Esophagus (tissue), 2 donors: ENCODE results near the gene CHEK2. TPM values are rescaled to one million over a fixed set of nuclear protein-coding genes. Genes with fewer than 3 reads are reported as not detected.

Source experiments
- H3K27ac ChIP-seq, 2 donors: one replicate each; pipeline ENCODE4 v1.5.1; 2013; ENCODE audit warnings: low read depth in 2 of 2, mild to moderate bottlenecking in 2 of 2, inconsistent platforms in 1 of 2, low read length in 1 of 2, moderate library complexity in 1 of 2
- H3K27me3 ChIP-seq, 2 donors: one replicate each; pipeline ENCODE4 v1.6.1; 2013; ENCODE audit warnings: low read length in 2 of 2, control low read depth in 1 of 2, mild to moderate bottlenecking in 1 of 2; ENCODE audit not compliant: insufficient read depth in 2 of 2, control insufficient read depth in 1 of 2
- H3K36me3 ChIP-seq, 2 donors: one replicate each; pipeline ENCODE4 v1.6.1; 2013; ENCODE audit warnings: low read length in 1 of 2; ENCODE audit not compliant: control insufficient read depth in 2 of 2, insufficient read depth in 2 of 2
- H3K4me1 ChIP-seq, 2 donors: one replicate each; pipeline ENCODE4 v1.6.1; 2013; ENCODE audit warnings: low read length in 1 of 2; ENCODE audit not compliant: control insufficient read depth in 2 of 2, insufficient read depth in 2 of 2
- H3K4me3 ChIP-seq, 2 donors: one replicate each; pipeline ENCODE4 v1.5.1; 2013; ENCODE audit warnings: low read length in 2 of 2, mild to moderate bottlenecking in 2 of 2, low read depth in 1 of 2, moderate library complexity in 1 of 2
- H3K9me3 ChIP-seq, 2 donors: one replicate each; pipeline ENCODE4 v1.6.1; 2013; ENCODE audit warnings: mild to moderate bottlenecking in 2 of 2, low read depth in 1 of 2, low read length in 1 of 2, moderate library complexity in 1 of 2; ENCODE audit not compliant: control insufficient read depth in 2 of 2, insufficient read depth in 1 of 2
- WGBS, 2 donors: extraction: QIAGEN DNeasy Blood & Tissue Kit; methylation state at CpG; one replicate each; pipeline ENCODE4 v1.1.7; 2013; 5-methylcytosine and 5-hydroxymethylcytosine counted together
- polyA plus RNA-seq, 2 donors: library from polyadenylated mRNA; stranded (reverse); fragments of 200-250 nt; gene quantifications; one replicate each; pipeline ENCODE4 v1.2.3, GENCODE V29; 2013
- donor health status: healthy with polysubstance abuse.
- donor health status: Bipolar disorder and iron deficiency.

CHEK2 gene
- polyA plus RNA-seq, result 10 to 100 TPM; 11.2 to 14.8 TPM

GRCh38 chr22:28741785-28742561 is at the start of gene CHEK2, which contains the start of gene HSCB:
Gene CHEK2, minus strand, starts transcription at chr22:28741820. Its CDS starts 7,099 bp downstream, at chr22:28734721.
Gene HSCB, plus strand, starts transcription at chr22:28742039. Its CDS starts 57 bp downstream, at chr22:28742096.
- Histone ChIP-seq H3K27ac (peak within 1 kb of the TSS; percentile 92 to 95), H3K36me3 (peaks cover 3 to 5% of the 10 kb centered on the region in 2 donors), H3K4me3 (peak within 1 kb of the TSS; percentile 73 to 76), H3K27me3 (no peaks in the 10 kb centered on the region), H3K4me1 (no peaks in the 10 kb centered on the region), H3K9me3 (no peaks in the 10 kb centered on the region)
- WGBS, 2 donors, result 0% methylated on average over 54 of the region's 54 CpGs

GRCh38 chr22:28791124-28791523 is 49.5 kb upstream of the CHEK2 start:
- H3K27me3 ChIP-seq, result no peaks in the 10 kb centered on the region
- no peaks in the 10 kb centered on the region for H3K9me3 ChIP-seq
- no peaks in the 10 kb centered on the region for H3K4me1 ChIP-seq
- H3K36me3 ChIP-seq, result peaks cover 10 to 11% of the 10 kb centered on the region in 2 donors
- H3K4me3 ChIP-seq, result no peak overlapping the region
- WGBS, 2 donors, result 95 to 96% methylated on average over 5 of the region's 5 CpGs
- H3K27ac ChIP-seq, result no peak overlapping the region

GRCh38 chr22:28788601-28789000 is 47.0 kb upstream of the CHEK2 start:
- H3K27ac ChIP-seq, result no peak overlapping the region
- H3K4me3 ChIP-seq, result no peak overlapping the region
- WGBS, 2 donors, result 65 to 71% methylated on average over 3 of the region's 3 CpGs
- H3K36me3 ChIP-seq, result peaks cover 11% of the 10 kb centered on the region in 2 donors
- no peaks in the 10 kb centered on the region for H3K9me3 ChIP-seq
- H3K4me1 ChIP-seq, result no peaks in the 10 kb centered on the region
- H3K27me3 ChIP-seq, result no peaks in the 10 kb centered on the region

GRCh38 chr22:28783786-28784671 is 42.4 kb upstream of the CHEK2 start:
- Histone ChIP-seq H3K4me1 (no peaks in the 10 kb centered on the region), H3K36me3 (peaks cover 12 to 17% of the 10 kb centered on the region in 2 donors), H3K9me3 (no peaks in the 10 kb centered on the region), H3K27me3 (no peaks in the 10 kb centered on the region), H3K4me3 (no peak overlapping the region), H3K27ac (no peak overlapping the region)
- WGBS, 2 donors, result 56 to 72% methylated on average over 4 of the region's 4 CpGs

GRCh38 chr22:28780296-28780695 is 38.7 kb upstream of the CHEK2 start:
- H3K27ac ChIP-seq, result no peak overlapping the region
- H3K9me3 ChIP-seq, result no peaks in the 10 kb centered on the region
- WGBS, 2 donors, result 88 to 93% methylated on average over 1 of the region's 1 CpG
- H3K27me3 ChIP-seq, result no peaks in the 10 kb centered on the region
- no peak overlapping the region for H3K4me3 ChIP-seq
- H3K4me1 ChIP-seq, result peaks cover 0 to 2% of the 10 kb centered on the region in 2 donors
- H3K36me3 ChIP-seq, result peaks cover 12 to 21% of the 10 kb centered on the region in 2 donors

- H3K36me3 ChIP-seq, result peaks cover 12 to 21% of the 10 kb centered on the region in 2 donors
- WGBS, 2 donors, result 83 to 88% methylated on average over 5 of the region's 5 CpGs
These were observed 38.2 kb upstream of the CHEK2 start for GRCh38 chr22:28779833-28780232.

GRCh38 chr22:28774378-28774777 is 32.8 kb upstream of the CHEK2 start:
- no peak overlapping the region for H3K27ac ChIP-seq
- peaks cover 0 to 6% of the 10 kb centered on the region in 2 donors for H3K36me3 ChIP-seq
- no peak overlapping the region for H3K4me3 ChIP-seq
- WGBS, 2 donors, result 80 to 85% methylated on average over 1 of the region's 1 CpG
- H3K4me1 ChIP-seq, result peaks cover 0 to 2% of the 10 kb centered on the region in 2 donors
- H3K9me3 ChIP-seq, result no peaks in the 10 kb centered on the region
- H3K27me3 ChIP-seq, result no peaks in the 10 kb centered on the region

More at GRCh38 chr22:28779833-28780232, 38.2 kb upstream of the CHEK2 start:
- H3K9me3 ChIP-seq, result no peaks in the 10 kb centered on the region
- H3K27me3 ChIP-seq, result no peaks in the 10 kb centered on the region
- H3K4me1 ChIP-seq, result peaks cover 0 to 2% of the 10 kb centered on the region in 2 donors
- no peak overlapping the region for H3K4me3 ChIP-seq
- no peak overlapping the region for H3K27ac ChIP-seq

- H3K27ac ChIP-seq, result peak overlapping the region; percentile 89 to 97
- H3K4me1 ChIP-seq, result no peaks in the 10 kb centered on the region
- 1% methylated on average over 10 of the region's 10 CpGs for WGBS, 2 donors
- no peaks in the 10 kb centered on the region for H3K27me3 ChIP-seq
- no peaks in the 10 kb centered on the region for H3K9me3 ChIP-seq
- peaks cover 0 to 6% of the 10 kb centered on the region in 2 donors for H3K36me3 ChIP-seq
- peak overlapping the region; percentile 81 to 97 for H3K4me3 ChIP-seq
These were observed 31.8 kb upstream of the CHEK2 start for GRCh38 chr22:28773461-28773867.

GRCh38 chr22:28772633-28773460 is 31.2 kb upstream of the CHEK2 start, which contains the start of gene CCDC117:
Gene CCDC117, plus strand, starts transcription at chr22:28772695. Its CDS starts 155 bp downstream, at chr22:28772850.
- H3K4me3 ChIP-seq, result peak within 1 kb of the TSS; percentile 81 to 97
- H3K4me1 ChIP-seq, result no peaks in the 10 kb centered on the region
- peaks cover 0 to 5% of the 10 kb centered on the region in 2 donors for H3K36me3 ChIP-seq
- WGBS, 2 donors, result 0% methylated on average over 66 to 92 of the region's 92 CpGs
- H3K9me3 ChIP-seq, result no peaks in the 10 kb centered on the region
- no peaks in the 10 kb centered on the region for H3K27me3 ChIP-seq
- H3K27ac ChIP-seq, result peak within 1 kb of the TSS; percentile 89 to 97
